Measurements from ENCODE around the gene ZC3H10.

The ZC3H10 gene

GRCh38 chr12:56128670-56129205 is 10.7 kb downstream of the ZC3H10 start:
- FAIRE-seq, result no peak

- FAIRE-seq, result no peak
Measured at GRCh38 chr12:56129206-56129941, 11.3 kb downstream of the ZC3H10 start.

GRCh38 chr12:56129942-56130495 is 12.0 kb downstream of the ZC3H10 start:
- no peak for FAIRE-seq

GRCh38 chr12:56130876-56131275 is 12.8 kb downstream of the ZC3H10 start:
- FAIRE-seq, result no peak

GRCh38 chr12:56134897-56135296 is 16.8 kb downstream of the ZC3H10 start:
- FAIRE-seq, result no peak

- no peak for FAIRE-seq
Measured at GRCh38 chr12:56137853-56138571, 19.9 kb downstream of the ZC3H10 start.

GRCh38 chr12:56141946-56142784 is 24.1 kb downstream of the ZC3H10 start:
- FAIRE-seq, result no peak

GRCh38 chr12:56143217-56143616 is 25.2 kb downstream of the ZC3H10 start:
- FAIRE-seq, result no peak

- FAIRE-seq, result no peak
Measured at GRCh38 chr12:56143870-56144269, 25.8 kb downstream of the ZC3H10 start.

GRCh38 chr12:56145217-56145616 is 27.2 kb downstream of the ZC3H10 start:
- no peak for FAIRE-seq

- FAIRE-seq, result no peak
Measured at GRCh38 chr12:56146492-56147460, 28.7 kb downstream of the ZC3H10 start.

- FAIRE-seq, result no peak
Measured at GRCh38 chr12:56150563-56150962, 32.5 kb downstream of the ZC3H10 start.

GRCh38 chr12:56151672-56152131 is 33.6 kb downstream of the ZC3H10 start:
- no peak for FAIRE-seq

- peak; percentile 35 for FAIRE-seq
Measured at GRCh38 chr12:56152132-56152755, 34.2 kb downstream of the ZC3H10 start, which contains the start of gene MYL6B. Gene MYL6B (plus strand): TSS chr12:56152587. CDS start chr12:56153919, 1,332 bp downstream.

GRCh38 chr12:56152756-56153677 is 35.0 kb downstream of the ZC3H10 start:
- no peak for FAIRE-seq

- no peak for FAIRE-seq
Measured at GRCh38 chr12:56153678-56154065, 35.6 kb downstream of the ZC3H10 start.

- FAIRE-seq, result no peak
Measured at GRCh38 chr12:56154246-56154771, 36.2 kb downstream of the ZC3H10 start.

GRCh38 chr12:56154818-56155217 is 36.8 kb downstream of the ZC3H10 start:
- no peak for FAIRE-seq

- no peak for FAIRE-seq
Measured at GRCh38 chr12:56155256-56155845, 37.3 kb downstream of the ZC3H10 start.
